ENCODE measurements around the gene DNASE1L1.

- no peak for TF ChIP-seq ZNF274 (IDR thresholded peaks at IDR 0.05; ENCODE audit: low read depth, low read length)
- no peak for TF ChIP-seq YY1 (IDR thresholded peaks at IDR 0.05; ENCODE audit: insufficient read depth, insufficient read length)
Measured at GRCh38 chrX:154379569-154379951, 29.5 kb downstream of the DNASE1L1 start.
